Measurements from ENCODE around the gene FRMD7.

GRCh38 chrX:132101206-132101605 is 26.6 kb downstream of the FRMD7 start:
- TF ChIP-seq PPARA (CRISPR knock-in tag; IDR thresholded peaks at IDR 0.05; ENCODE audit: borderline replicate concordance) (no peak), ZFP30 (CRISPR knock-in tag; IDR thresholded peaks at IDR 0.05) (no peak), ZNF8 (CRISPR knock-in tag; IDR thresholded peaks at IDR 0.05) (no peak), ZNF565 (CRISPR knock-in tag; conservative IDR thresholded peaks at IDR 0.05; ENCODE audit: low read depth) (no peak), ISL1 (CRISPR knock-in tag; IDR thresholded peaks at IDR 0.05) (no peak), PATZ1 (CRISPR knock-in tag; IDR thresholded peaks at IDR 0.05; ENCODE audit: borderline replicate concordance) (no peak), ARNTL (CRISPR knock-in tag; IDR thresholded peaks at IDR 0.05; ENCODE audit: borderline replicate concordance, low read depth) (no peak), ZNF70 (CRISPR knock-in tag; IDR thresholded peaks at IDR 0.05) (no peak), BACH2 (CRISPR knock-in tag; IDR thresholded peaks at IDR 0.05; ENCODE audit: borderline replicate concordance) (no peak), RARB (CRISPR knock-in tag; IDR thresholded peaks at IDR 0.05) (no peak), ZFP3 (CRISPR knock-in tag; IDR thresholded peaks at IDR 0.05) (no peak), CREB5 (CRISPR knock-in tag; IDR thresholded peaks at IDR 0.05; ENCODE audit: low read depth) (no peak), OSR1 (CRISPR knock-in tag; IDR thresholded peaks at IDR 0.05) (no peak)
